GM18502 (cell line): ENCODE measurements around the gene DPP6.

Experiments
- ATAC-seq: cut with Tn5 transposase; IDR thresholded peaks from one replicate; pipeline ENCODE4 v1.9.1; 2021; ENCODE audit warnings: mild to moderate bottlenecking; ENCODE audit not compliant: unreplicated experiment, poor library complexity

DPP6 gene

GRCh38 chr7:154324196-154324595 lies 272.0 kb downstream of the DPP6 start:
- no peak for ATAC-seq

- no peak for ATAC-seq
Observed at GRCh38 chr7:154326421-154326820, 274.2 kb downstream of the DPP6 start.

GRCh38 chr7:154330318-154330717 lies 278.1 kb downstream of the DPP6 start:
- no peak for ATAC-seq

GRCh38 chr7:154332811-154333580 lies 280.8 kb downstream of the DPP6 start:
- ATAC-seq, result no peak

- no peak for ATAC-seq
Observed at GRCh38 chr7:154336295-154336694, 284.1 kb downstream of the DPP6 start.

GRCh38 chr7:154338701-154339506 lies 286.7 kb downstream of the DPP6 start:
- no peak for ATAC-seq

- no peak for ATAC-seq
Observed at GRCh38 chr7:154342971-154343633, 290.9 kb downstream of the DPP6 start.

- no peak for ATAC-seq
Observed at GRCh38 chr7:154343778-154344412, 291.7 kb downstream of the DPP6 start.

- ATAC-seq, result no peak
Observed at GRCh38 chr7:154345093-154345492, 292.9 kb downstream of the DPP6 start.

- ATAC-seq, result no peak
Observed at GRCh38 chr7:154347700-154348266, 295.6 kb downstream of the DPP6 start.

GRCh38 chr7:154350892-154351291 lies 298.7 kb downstream of the DPP6 start:
- ATAC-seq, result no peak

GRCh38 chr7:154353355-154353767 lies 301.2 kb downstream of the DPP6 start:
- no peak for ATAC-seq

- no peak for ATAC-seq
Observed at GRCh38 chr7:154364170-154364569, 312.0 kb downstream of the DPP6 start.

- no peak for ATAC-seq
Observed at GRCh38 chr7:154371424-154371823, 319.2 kb downstream of the DPP6 start.

GRCh38 chr7:154372011-154372601 lies 319.9 kb downstream of the DPP6 start:
- no peak for ATAC-seq

- ATAC-seq, result no peak
Observed at GRCh38 chr7:154373956-154374355, 321.8 kb downstream of the DPP6 start.

- ATAC-seq, result no peak
Observed at GRCh38 chr7:154375956-154376355, 323.8 kb downstream of the DPP6 start.

- ATAC-seq, result no peak
Observed at GRCh38 chr7:154380771-154381170, 328.6 kb downstream of the DPP6 start.

- ATAC-seq, result no peak
Observed at GRCh38 chr7:154383045-154383444, 330.8 kb downstream of the DPP6 start.

GRCh38 chr7:154385214-154385613 lies 333.0 kb downstream of the DPP6 start:
- ATAC-seq, result no peak
